ENCODE measurements around the gene ARHGEF4.

The ARHGEF4 gene

GRCh38 chr2:130818809-130819208 lies 17.9 kb upstream of the ARHGEF4 start:
- DNase-seq (ENCODE audit: low read depth), result no peak

GRCh38 chr2:130819226-130819607 lies 17.5 kb upstream of the ARHGEF4 start:
- no peak for DNase-seq (ENCODE audit: low read depth)

- no peak for DNase-seq (ENCODE audit: low read depth)
Observed at GRCh38 chr2:130819608-130820278, 17.0 kb upstream of the ARHGEF4 start.

GRCh38 chr2:130820279-130820861 lies 16.3 kb upstream of the ARHGEF4 start:
- DNase-seq (ENCODE audit: low read depth), result no peak

GRCh38 chr2:130821867-130822266 lies 14.8 kb upstream of the ARHGEF4 start:
- DNase-seq (ENCODE audit: low read depth), result no peak

GRCh38 chr2:130822766-130823165 lies 13.9 kb upstream of the ARHGEF4 start:
- no peak for DNase-seq (ENCODE audit: low read depth)

GRCh38 chr2:130823171-130823885 lies 13.4 kb upstream of the ARHGEF4 start:
- DNase-seq (ENCODE audit: low read depth), result no peak

GRCh38 chr2:130823886-130824491 lies 12.7 kb upstream of the ARHGEF4 start:
- no peak for DNase-seq (ENCODE audit: low read depth)

GRCh38 chr2:130824492-130825061 lies 12.1 kb upstream of the ARHGEF4 start:
- peak; percentile 75 for DNase-seq (ENCODE audit: low read depth)

- DNase-seq (ENCODE audit: low read depth), result no peak
Observed at GRCh38 chr2:130825231-130825965, 11.3 kb upstream of the ARHGEF4 start.

GRCh38 chr2:130825966-130826253 lies 10.8 kb upstream of the ARHGEF4 start:
- no peak for DNase-seq (ENCODE audit: low read depth)

- DNase-seq (ENCODE audit: low read depth), result no peak
Observed at GRCh38 chr2:130826419-130826818, 10.3 kb upstream of the ARHGEF4 start.

- DNase-seq (ENCODE audit: low read depth), result no peak
Observed at GRCh38 chr2:130826821-130827501, 9.8 kb upstream of the ARHGEF4 start.

GRCh38 chr2:130827502-130828251 lies 9.0 kb upstream of the ARHGEF4 start:
- DNase-seq (ENCODE audit: low read depth), result no peak

- no peak for DNase-seq (ENCODE audit: low read depth)
Observed at GRCh38 chr2:130828461-130828860, 8.3 kb upstream of the ARHGEF4 start.

GRCh38 chr2:130829015-130829414 lies 7.7 kb upstream of the ARHGEF4 start:
- no peak for DNase-seq (ENCODE audit: low read depth)

- DNase-seq (ENCODE audit: low read depth), result no peak
Observed at GRCh38 chr2:130830538-130830937, 6.2 kb upstream of the ARHGEF4 start.

- DNase-seq (ENCODE audit: low read depth), result no peak
Observed at GRCh38 chr2:130831356-130831755, 5.4 kb upstream of the ARHGEF4 start.

- DNase-seq (ENCODE audit: low read depth), result no peak
Observed at GRCh38 chr2:130832296-130832940, 4.3 kb upstream of the ARHGEF4 start.
